ENCODE results near the gene ZNF341. TPM values are rescaled to one million over a fixed set of nuclear protein-coding genes. Genes with fewer than 3 reads are reported as not detected.
A peak's percentile ranks its signal among the peaks of the same experiment; 100 is the strongest.

The ZNF341 gene
- total and polyA plus RNA-seq, 2 experiments from 2014 or later = 4.3 to 6.1 TPM

GRCh38 chr20:33694639-33695012, 37.2 kb upstream of the ZNF341 start:
- TF ChIP-seq ZNF331 (CRISPR knock-in tag; IDR thresholded peaks at IDR 0.05; ENCODE audit: low read depth) (no peak), CREB1 (CRISPR knock-in tag; IDR thresholded peaks at IDR 0.05; ENCODE audit: low read depth) (no peak), EZH2phosphoT487 (IDR thresholded peaks at IDR 0.05; ENCODE audit: unreplicated experiment) (no peak), EZH2 (IDR thresholded peaks at IDR 0.05; ENCODE audit: low read depth, unreplicated experiment) (no peak), ZNF114 (CRISPR knock-in tag; IDR thresholded peaks at IDR 0.05) (no peak), STAT1 (IDR thresholded peaks at IDR 0.05; ENCODE audit: unreplicated experiment) (no peak), JUNB (IDR thresholded peaks at IDR 0.05; ENCODE audit: unreplicated experiment) (no peak), NANOG (IDR thresholded peaks at IDR 0.05; ENCODE audit: borderline replicate concordance) (no peak), ZNF462 (CRISPR knock-in tag; IDR thresholded peaks at IDR 0.05) (no peak), POLR2AphosphoS5 (IDR thresholded peaks at IDR 0.05; ENCODE audit: low read depth) (no peak), REST (IDR thresholded peaks at IDR 0.05; ENCODE audit: unreplicated experiment) (no peak)
- TF ChIP-seq, protein P1, sequence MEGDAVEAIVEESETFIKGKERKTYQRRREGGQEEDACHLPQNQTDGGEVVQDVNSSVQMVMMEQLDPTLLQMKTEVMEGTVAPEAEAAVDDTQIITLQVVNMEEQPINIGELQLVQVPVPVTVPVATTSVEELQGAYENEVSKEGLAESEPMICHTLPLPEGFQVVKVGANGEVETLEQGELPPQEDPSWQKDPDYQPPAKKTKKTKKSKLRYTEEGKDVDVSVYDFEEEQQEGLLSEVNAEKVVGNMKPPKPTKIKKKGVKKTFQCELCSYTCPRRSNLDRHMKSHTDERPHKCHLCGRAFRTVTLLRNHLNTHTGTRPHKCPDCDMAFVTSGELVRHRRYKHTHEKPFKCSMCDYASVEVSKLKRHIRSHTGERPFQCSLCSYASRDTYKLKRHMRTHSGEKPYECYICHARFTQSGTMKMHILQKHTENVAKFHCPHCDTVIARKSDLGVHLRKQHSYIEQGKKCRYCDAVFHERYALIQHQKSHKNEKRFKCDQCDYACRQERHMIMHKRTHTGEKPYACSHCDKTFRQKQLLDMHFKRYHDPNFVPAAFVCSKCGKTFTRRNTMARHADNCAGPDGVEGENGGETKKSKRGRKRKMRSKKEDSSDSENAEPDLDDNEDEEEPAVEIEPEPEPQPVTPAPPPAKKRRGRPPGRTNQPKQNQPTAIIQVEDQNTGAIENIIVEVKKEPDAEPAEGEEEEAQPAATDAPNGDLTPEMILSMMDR (conservative IDR thresholded peaks at IDR 0.05; ENCODE audit: low read depth in 2 of 2) = no peak
- TF ChIP-seq, protein P2, sequence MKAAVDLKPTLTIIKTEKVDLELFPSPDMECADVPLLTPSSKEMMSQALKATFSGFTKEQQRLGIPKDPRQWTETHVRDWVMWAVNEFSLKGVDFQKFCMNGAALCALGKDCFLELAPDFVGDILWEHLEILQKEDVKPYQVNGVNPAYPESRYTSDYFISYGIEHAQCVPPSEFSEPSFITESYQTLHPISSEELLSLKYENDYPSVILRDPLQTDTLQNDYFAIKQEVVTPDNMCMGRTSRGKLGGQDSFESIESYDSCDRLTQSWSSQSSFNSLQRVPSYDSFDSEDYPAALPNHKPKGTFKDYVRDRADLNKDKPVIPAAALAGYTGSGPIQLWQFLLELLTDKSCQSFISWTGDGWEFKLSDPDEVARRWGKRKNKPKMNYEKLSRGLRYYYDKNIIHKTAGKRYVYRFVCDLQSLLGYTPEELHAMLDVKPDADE (IDR thresholded peaks at IDR 0.05) = no peak
- peak overlapping the region; percentile 2; the same call in 1 of the 2 replicates for H3K27ac Mint-ChIP-seq
- Histone ChIP-seq H3K79me2 (replicated peaks; ENCODE audit: insufficient read depth) (no peaks in the 10 kb centered on the region), H3K4me2 (no peak overlapping the region), H3K27ac (ENCODE audit: low read depth) (no peak overlapping the region), H3K27me3 (ENCODE audit: insufficient read depth) (no peaks in the 10 kb centered on the region), H3F3A (replicated peaks; ENCODE audit: low read depth) (no peaks in the 10 kb centered on the region), H3K36me3 (ENCODE audit: insufficient read depth) (no peaks in the 10 kb centered on the region), H2AFZ (peak overlapping the region; percentile 80), H3K9me2 (ENCODE audit: insufficient read depth) (no peaks in the 10 kb centered on the region), H4K20me1 (replicated peaks; ENCODE audit: insufficient read depth) (no peaks in the 10 kb centered on the region), H3K4me1 (ENCODE audit: insufficient read depth) (peaks cover 7% of the 10 kb centered on the region), H3K4me3 (no peak overlapping the region)
- peaks cover 18% of the 10 kb centered on the region for H3K4me1 Mint-ChIP-seq
- ATAC-seq (no peak), DNase-seq (ENCODE audit: low spot score) (no peak)
- peaks cover 21% of the 10 kb centered on the region for H3K9me3 Mint-ChIP-seq
- H3K36me3 Mint-ChIP-seq (ENCODE audit: low read depth) = peaks cover 10% of the 10 kb centered on the region
- no peak overlapping the region for H3K4me3 Mint-ChIP-seq
- peaks cover 15% of the 10 kb centered on the region for H3K27me3 Mint-ChIP-seq (ENCODE audit: insufficient read depth, low read depth, poor library complexity)

Measured in GM23338 (cell line).